SK-N-SH treated with all-trans-retinoic acid at 6 μM for 48 hours (cell line): ENCODE measurements around the gene SPG7.

Experiments
- CREB5 ChIP-seq: fragments of 250-450 bp; sonication (Bioruptor Pico); IDR thresholded peaks from 2 replicates; pipeline ENCODE4 v1.5.1; 2020; ENCODE audit warnings: low read depth, mild to moderate bottlenecking, moderate library complexity
- PPARA ChIP-seq: fragments of 250-450 bp; sonication (Bioruptor Pico); IDR thresholded peaks from 2 replicates; pipeline ENCODE4 v1.5.0; 2020; ENCODE audit warnings: mild to moderate bottlenecking, borderline replicate concordance
- RARB ChIP-seq: fragments of 250-450 bp; sonication (Bioruptor Pico); IDR thresholded peaks from 2 replicates; pipeline ENCODE4 v1.8.0; 2021; ENCODE audit warnings: mild to moderate bottlenecking, moderate library complexity
- ZFP3 ChIP-seq: fragments of 250-450 bp; sonication (Bioruptor Pico); IDR thresholded peaks from 2 replicates; pipeline ENCODE4 v1.5.0; 2020; ENCODE audit warnings: mild to moderate bottlenecking, moderate library complexity
- ZFP30 ChIP-seq: fragments of 450-650 bp; formaldehyde crosslinking; IDR thresholded peaks from 2 replicates; pipeline ENCODE4 v1.5.0; 2022; ENCODE audit warnings: mild to moderate bottlenecking, moderate library complexity
- ZNF70 ChIP-seq: fragments of 450-650 bp; formaldehyde crosslinking; IDR thresholded peaks from 2 replicates; pipeline ENCODE4 v1.5.0; 2020; ENCODE audit warnings: mild to moderate bottlenecking, moderate library complexity
- ZNF8 ChIP-seq: fragments of 450-650 bp; formaldehyde crosslinking; IDR thresholded peaks from 2 replicates; pipeline ENCODE4 v1.5.0; 2020; ENCODE audit warnings: mild to moderate bottlenecking, moderate library complexity

- TF ChIP-seq RARB (no peak), CREB5 (CRISPR knock-in tag) (no peak), ZFP30 (CRISPR knock-in tag) (no peak), ZNF8 (no peak), ZNF70 (CRISPR knock-in tag) (no peak), PPARA (CRISPR knock-in tag) (no peak), ZFP3 (CRISPR knock-in tag) (no peak)
These were observed 44.1 kb downstream of the SPG7 start for GRCh38 chr16:89552329-89552728.
